Measurements from ENCODE around the gene NHSL2.

NHSL2 gene

GRCh38 chrX:72021975-72022374 is 111.3 kb downstream of the NHSL2 start:
- DNase-seq, result peak; percentile 30

GRCh38 chrX:72023071-72023470 is 112.4 kb downstream of the NHSL2 start:
- DNase-seq, result no peak

GRCh38 chrX:72025236-72025770 is 114.7 kb downstream of the NHSL2 start:
- no peak for DNase-seq

DNA sequence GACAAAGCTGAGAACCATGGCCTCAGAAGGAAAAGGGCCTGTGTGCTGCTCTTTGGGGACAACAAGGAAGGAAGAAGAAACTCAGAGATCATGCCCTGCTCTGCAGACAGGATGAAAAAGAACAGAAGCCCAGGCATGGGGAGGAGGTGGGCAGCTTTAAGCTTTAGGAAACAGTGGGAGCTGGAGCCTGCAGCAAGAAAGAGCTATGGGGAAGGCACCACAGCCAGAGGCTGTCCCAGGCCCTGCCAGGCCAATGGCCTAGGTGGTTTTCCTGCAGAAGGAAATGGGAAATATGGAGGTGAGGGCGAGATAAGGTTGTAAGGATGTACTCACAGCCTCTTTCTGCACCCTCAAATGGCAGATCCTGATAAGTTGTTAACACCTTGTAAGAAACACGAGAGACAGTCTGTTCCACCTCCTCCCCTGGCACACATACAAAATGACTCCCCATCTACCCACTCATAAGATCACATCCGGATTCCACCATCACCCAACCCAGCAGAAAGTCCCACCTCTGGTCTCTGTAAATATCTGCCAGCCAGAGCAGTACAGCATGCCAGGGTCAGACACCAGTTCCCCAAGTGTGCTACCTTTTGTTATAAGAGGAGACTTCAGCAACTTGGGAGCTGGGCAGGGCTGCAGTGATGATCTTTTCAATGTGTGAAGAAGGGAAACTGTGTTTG is 115.8 kb downstream of the NHSL2 start:
- DNase-seq, result peak; percentile 16

GRCh38 chrX:72027024-72027913 is 116.6 kb downstream of the NHSL2 start:
- DNase-seq, result no peak

DNA sequence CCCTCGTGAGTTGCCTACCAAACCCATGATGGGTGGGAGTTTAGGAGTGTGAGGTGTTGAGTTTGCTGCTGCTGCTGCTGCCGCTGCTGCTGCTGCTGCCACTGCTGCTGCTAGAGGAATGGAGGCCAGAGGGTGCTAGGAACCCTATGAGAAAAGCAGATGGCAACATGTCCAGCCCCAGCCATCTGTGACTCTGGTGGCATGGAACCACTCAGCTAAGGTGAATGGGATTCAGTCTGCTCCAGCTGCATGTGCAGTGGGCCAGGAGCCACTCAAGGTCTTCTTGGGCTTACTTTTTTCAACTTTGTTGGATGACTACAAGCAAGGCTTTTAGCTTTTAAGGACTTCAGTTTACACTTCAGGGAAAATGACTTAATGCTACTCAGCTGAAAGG is 117.3 kb downstream of the NHSL2 start:
- DNase-seq, result no peak

- DNase-seq, result no peak
Observed at GRCh38 chrX:72028701-72029470, 118.2 kb downstream of the NHSL2 start.

DNA sequence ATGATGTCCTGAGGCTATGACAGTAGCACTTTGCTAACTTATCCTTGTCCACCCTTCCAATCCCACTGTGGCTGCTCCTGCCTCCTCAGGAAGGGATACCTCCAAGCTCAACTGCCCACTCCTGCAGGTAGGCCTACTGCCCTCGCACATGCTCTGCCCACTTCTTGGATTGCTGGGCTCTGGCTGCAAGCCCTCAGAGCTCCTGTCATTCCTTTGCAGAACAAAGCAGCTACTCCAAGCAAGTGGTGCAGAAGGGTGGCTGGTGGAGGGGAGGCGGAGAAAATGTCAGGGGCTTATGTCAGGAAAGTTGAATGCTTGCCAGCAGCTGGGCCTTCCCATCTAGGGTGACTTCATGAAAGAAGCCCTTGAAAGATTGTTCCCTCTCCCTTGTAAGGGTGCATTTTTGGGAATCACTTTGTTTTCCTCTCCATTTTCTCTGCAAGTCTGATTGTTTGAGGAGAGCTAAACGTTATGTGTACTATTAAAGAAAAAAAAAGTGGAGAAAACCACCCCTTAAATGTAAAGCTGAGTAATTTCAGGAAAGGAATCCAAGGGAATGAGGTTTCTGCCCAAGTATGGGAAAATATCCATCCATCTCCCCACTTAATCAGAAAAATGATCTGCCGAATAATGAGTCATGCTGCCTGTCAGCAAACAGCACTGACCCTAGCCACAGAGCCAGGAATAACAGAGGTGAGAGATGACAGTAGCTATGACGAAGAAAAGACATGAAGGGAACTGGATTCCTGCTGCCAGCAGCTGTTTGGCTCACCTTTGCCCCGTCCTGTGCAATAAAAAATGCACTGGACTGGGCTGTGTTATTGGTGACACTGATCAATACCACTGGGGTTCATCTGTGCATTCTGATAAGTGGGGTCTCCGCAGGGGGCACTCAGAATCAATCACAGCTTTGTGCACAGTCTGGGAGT is 119.1 kb downstream of the NHSL2 start:
- no peak for DNase-seq

DNA sequence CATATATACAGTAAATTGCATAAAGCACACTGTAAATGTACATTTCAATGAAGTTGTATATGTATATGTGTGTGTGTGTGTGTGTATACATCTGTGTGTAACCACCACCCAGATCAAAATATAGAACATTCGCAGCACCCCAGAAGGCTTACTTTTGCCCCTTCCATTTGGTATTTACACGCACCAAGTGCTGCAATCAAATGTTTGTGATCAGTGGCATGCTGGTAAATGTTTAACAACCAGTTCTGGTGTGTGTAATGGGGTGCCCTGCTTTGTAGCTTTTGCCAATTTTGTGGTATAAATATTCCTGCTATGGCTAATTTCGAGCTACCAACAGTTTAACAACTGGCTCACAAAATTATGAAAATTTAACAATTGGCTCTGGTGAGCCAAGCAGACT is 119.8 kb downstream of the NHSL2 start:
- no peak for DNase-seq

GRCh38 chrX:72031118-72031517 is 120.5 kb downstream of the NHSL2 start:
- no peak for DNase-seq

DNA sequence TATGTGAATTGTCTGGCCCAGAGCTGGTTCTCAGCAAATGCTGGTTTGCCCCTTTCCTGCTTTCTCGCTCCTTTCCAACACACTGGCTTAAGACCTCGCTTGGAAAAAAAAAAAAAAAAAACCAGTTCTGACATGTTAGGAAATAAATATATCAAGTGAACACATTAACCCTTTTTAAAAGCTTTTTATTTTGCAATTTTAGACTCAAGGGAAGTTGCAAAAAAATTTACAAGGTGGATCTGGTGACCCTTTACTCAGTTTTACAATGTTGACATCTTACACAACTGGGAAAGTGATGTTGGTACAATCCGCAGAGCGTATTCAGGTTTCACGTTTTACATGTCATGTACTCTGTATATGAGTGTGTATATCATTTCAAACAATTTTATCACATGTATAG is 121.0 kb downstream of the NHSL2 start:
- DNase-seq, result no peak

DNA sequence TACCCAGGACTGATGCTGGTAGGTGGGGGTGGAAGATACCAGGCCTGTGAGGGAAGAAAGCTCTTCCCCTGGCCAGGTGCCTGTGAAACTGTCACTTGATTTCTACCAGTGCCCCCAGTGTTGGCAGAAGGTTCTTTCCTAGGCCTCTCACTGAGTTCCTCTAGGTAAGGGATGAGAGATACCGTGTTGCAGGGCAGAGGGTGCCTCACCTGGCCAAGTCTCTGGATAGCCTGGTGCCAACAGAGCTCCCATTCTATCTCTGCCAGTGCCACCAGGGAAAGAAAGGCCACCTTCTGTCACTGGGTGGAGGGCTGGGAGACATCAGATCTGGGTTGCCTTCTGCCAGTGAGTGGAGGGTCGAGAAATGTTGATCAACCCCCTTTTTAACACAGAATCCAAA is 127.0 kb downstream of the NHSL2 start:
- no peak for DNase-seq

DNA sequence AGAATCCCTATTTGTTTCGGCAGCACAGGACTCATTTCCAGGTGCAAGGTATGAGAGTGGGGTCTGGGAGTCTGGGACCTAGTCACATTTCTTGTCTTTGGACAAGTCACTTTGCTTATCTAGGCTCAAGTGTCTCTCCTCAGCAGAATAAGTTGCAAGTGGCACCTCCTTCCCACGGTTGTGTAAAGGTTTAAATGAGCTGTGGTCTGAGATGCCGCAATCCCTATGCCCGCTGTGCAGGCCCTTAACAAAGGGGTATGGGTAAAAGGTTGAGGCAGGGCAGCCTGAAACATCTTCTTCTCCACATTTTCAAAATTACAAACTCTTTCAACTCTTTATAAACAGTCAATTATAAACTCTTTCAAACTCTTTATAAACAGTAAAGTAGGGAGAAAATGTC is 127.4 kb downstream of the NHSL2 start:
- DNase-seq, result no peak

GRCh38 chrX:72038868-72039267 is 128.2 kb downstream of the NHSL2 start:
- no peak for DNase-seq

- no peak for DNase-seq
Observed at GRCh38 chrX:72040506-72040905, 129.9 kb downstream of the NHSL2 start.

DNA sequence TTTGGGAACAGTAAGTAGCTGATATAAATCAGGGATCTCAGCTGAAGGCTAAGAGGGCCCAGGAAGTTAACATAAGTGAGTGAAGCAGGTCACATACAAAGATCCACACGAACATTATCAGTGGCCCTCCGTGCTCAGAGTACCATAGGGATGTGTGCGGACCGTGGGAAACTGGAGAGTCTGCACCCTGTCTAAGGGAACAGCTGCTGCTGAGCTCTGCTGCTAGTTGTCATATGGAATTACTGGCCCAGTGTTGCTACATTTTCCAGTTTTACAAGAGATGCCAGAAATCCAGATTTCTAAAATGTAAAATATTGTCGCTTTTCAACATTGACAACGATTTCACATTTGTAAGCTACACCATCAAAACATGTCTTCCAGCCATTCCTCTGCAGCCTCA is 130.5 kb downstream of the NHSL2 start:
- DNase-seq, result no peak

DNA sequence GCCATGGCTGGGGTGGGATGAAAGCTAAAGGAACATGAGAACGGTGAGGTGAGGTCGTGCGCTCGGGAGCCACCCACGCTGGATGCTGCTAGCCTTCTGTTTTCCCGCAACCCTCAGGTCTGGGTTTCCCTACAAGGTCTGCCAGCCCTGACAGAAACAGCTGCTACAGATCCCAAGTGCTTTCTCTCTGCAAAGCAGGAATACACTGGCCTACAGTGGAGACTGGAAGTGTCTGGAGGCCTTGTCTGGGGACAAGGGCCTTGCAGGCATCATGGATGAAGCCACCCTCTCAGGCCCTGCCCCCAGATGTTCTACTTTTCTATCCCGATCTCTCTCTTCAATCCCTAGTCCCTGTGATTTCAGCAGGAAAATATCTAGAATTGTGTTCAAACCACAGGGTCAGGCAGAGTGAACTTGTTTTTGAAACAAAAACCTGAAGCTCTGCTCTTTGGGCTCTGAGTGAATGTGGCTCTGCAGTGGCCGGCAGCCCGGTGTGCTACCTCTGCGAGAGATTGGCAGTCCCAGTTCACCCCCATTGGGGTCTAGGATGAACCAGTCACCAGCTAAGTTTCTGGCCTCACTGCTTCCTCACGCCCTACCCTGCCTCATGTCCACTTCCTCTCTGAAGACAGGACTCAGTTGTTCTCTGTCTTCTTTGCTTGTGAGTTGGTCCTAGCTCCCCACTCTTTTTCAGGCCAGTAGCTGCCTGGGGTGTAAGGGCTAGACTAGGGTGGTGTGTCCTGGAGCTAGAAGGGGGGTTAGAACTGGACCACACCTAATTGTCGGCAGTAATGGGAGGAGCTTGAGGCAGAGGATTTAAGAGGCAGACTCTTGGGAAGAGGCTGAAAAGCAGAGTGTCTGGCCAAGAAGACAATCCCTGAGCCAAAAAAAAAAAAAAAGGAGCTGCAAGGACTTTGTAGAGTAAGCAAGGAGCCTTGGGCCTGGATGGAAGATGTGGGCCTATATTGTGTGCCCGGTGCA is 131.5 kb downstream of the NHSL2 start:
- no peak for DNase-seq

- no peak for DNase-seq
Observed at GRCh38 chrX:72042852-72043248, 132.2 kb downstream of the NHSL2 start.

DNA sequence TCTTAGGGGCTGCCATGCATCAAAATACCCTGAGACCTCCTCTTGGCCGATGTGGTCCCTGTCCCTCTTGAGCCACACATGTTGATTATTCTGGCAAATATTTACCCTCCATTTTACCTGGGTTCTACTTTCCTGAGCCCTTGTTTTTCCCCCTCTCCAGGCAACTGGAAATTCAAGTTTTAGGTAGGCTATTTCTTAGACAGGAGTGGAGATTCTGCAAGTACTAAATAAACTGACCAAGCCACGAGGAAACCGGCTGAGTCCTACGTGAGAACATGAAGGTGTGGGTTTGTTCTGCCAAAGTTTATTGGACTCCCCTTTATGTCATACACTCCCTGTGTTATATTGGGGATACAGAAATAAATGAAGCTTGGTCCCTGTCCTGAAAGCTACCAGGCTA is 133.0 kb downstream of the NHSL2 start:
- DNase-seq, result no peak

- no peak for DNase-seq
Observed at GRCh38 chrX:72045141-72045540, 134.5 kb downstream of the NHSL2 start.

Measured in CD4-positive, alpha-beta T cell treated with Interleukin-12 subunit alpha and Interleukin-12 subunit beta, for 1 hour (primary cell).